K562 (cell line): ENCODE data around the gene GPHN. TPM values are rescaled to one million over a fixed set of nuclear protein-coding genes. Genes with fewer than 3 reads are reported as not detected.
A peak's percentile ranks its signal among the peaks of the same experiment; 100 is the strongest.

ENCODE experiments used
- DNMT1 ChIP-seq: fragments of 450-650 bp; IDR thresholded peaks from 2 replicates; pipeline ENCODE4 v1.6.1; 2016; ENCODE audit warnings: antibody characterized with exemption, mild to moderate bottlenecking
- NFE2 ChIP-seq: IDR thresholded peaks from 2 replicates; pipeline ENCODE4 v1.6.1; 2014; ENCODE audit warnings: antibody characterized with exemption, low read depth
- NR3C1 ChIP-seq: sonication (generic); formaldehyde crosslinking; IDR thresholded peaks from 2 replicates; pipeline ENCODE4 v1.8.1; 2022; ENCODE audit warnings: missing genetic modification reagents
- RBM39 ChIP-seq: fragments of 200-400 bp; formaldehyde crosslinking; optimal IDR thresholded peaks from 2 replicates; pipeline ENCODE3; 2018; ENCODE audit warnings: low read depth, low read length
- ZKSCAN3 ChIP-seq: fragments of 250-450 bp; sonication (Bioruptor Pico); IDR thresholded peaks from 2 replicates; pipeline ENCODE4 v1.4.0; 2020
- polyA plus RNA-seq, 8 experiments: library from polyadenylated mRNA; depleted of rRNA in 4 of 8; stranded (reverse) in 5 of 8; unstranded in 3 of 8; fragments of >200 nt; fragmentation: Nextera tagmentation in 2 of 8; fragmentation: Illumina TruSeq in 1 of 8; extraction: Ambion mirVana in 2 of 8; extraction: Trizol in 1 of 8; gene quantifications; 2 replicates each; pipeline versions ENCODE4 v1.2.1 to v1.2.3, GENCODE V29; 2011 to 2014; ENCODE audit warnings: inconsistent platforms in 1 of 8, missing spikeins in 1 of 8
- total RNA-seq, 7 experiments: library from RNA; depleted of rRNA in 6 of 7; stranded (reverse); fragments of >200 nt in 6 of 7; fragmentation: Illumina TruSeq in 2 of 7; extraction: Trizol in 2 of 7; gene quantifications; 2 replicates each; pipeline versions ENCODE4 v1.2.1 to v1.2.3, GENCODE V29; 2011 to 2021; ENCODE audit warnings: low replicate concordance in 1 of 7
- TF ChIP-seq, protein P1 (sequence below): fragments of 150-350 bp; conservative IDR thresholded peaks from 2 replicates; pipeline ENCODE4 v1.6.1; 2014; ENCODE audit warnings: low read length
- TF ChIP-seq, protein P2 (sequence below): sonication (generic); formaldehyde crosslinking; IDR thresholded peaks from 2 replicates; pipeline ENCODE4 v1.8.0; 2022; ENCODE audit warnings: mild to moderate bottlenecking, missing genetic modification reagents

GPHN gene
- total and polyA plus RNA-seq, 9 of the 15 experiments (the other 6 are each of a cell fraction or from before 2014, with no cell fraction given), result 5.9 to 16.0 (median 11.4) TPM

DNA sequence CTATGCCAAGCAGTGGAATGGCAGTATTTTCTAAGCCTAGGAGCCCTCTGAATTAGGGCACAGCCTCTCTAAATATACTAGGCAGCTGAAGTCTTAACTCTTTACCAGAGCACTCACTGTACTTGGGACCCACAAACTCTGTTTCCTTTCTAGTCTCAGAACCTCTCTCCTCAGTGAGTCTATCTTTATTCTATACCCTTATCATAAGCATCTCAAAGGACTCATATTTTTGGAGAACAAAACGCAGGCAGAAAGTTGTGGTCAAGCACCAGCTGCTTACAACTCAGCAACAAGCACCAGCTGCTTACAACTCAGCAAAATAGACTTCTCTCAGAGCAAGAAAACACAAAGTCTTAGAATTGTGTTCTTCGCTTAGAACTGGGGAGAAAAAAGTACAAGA is 20.8 kb upstream of the GPHN start (continued):
- TF ChIP-seq, protein P1, sequence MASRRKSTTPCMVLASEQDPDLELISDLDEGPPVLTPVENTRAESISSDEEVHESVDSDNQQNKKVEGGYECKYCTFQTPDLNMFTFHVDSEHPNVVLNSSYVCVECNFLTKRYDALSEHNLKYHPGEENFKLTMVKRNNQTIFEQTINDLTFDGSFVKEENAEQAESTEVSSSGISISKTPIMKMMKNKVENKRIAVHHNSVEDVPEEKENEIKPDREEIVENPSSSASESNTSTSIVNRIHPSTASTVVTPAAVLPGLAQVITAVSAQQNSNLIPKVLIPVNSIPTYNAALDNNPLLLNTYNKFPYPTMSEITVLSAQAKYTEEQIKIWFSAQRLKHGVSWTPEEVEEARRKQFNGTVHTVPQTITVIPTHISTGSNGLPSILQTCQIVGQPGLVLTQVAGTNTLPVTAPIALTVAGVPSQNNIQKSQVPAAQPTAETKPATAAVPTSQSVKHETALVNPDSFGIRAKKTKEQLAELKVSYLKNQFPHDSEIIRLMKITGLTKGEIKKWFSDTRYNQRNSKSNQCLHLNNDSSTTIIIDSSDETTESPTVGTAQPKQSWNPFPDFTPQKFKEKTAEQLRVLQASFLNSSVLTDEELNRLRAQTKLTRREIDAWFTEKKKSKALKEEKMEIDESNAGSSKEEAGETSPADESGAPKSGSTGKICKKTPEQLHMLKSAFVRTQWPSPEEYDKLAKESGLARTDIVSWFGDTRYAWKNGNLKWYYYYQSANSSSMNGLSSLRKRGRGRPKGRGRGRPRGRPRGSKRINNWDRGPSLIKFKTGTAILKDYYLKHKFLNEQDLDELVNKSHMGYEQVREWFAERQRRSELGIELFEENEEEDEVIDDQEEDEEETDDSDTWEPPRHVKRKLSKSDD, result no peak
- no peak for TF ChIP-seq RBM39
- no peak for TF ChIP-seq NR3C1 (CRISPR knock-in tag)
- TF ChIP-seq ZKSCAN3 (CRISPR knock-in tag), result no peak
- no peak for TF ChIP-seq DNMT1
- TF ChIP-seq NFE2, result peak; percentile 36; the same call in 1 of the 2 replicates
- TF ChIP-seq, protein P2, sequence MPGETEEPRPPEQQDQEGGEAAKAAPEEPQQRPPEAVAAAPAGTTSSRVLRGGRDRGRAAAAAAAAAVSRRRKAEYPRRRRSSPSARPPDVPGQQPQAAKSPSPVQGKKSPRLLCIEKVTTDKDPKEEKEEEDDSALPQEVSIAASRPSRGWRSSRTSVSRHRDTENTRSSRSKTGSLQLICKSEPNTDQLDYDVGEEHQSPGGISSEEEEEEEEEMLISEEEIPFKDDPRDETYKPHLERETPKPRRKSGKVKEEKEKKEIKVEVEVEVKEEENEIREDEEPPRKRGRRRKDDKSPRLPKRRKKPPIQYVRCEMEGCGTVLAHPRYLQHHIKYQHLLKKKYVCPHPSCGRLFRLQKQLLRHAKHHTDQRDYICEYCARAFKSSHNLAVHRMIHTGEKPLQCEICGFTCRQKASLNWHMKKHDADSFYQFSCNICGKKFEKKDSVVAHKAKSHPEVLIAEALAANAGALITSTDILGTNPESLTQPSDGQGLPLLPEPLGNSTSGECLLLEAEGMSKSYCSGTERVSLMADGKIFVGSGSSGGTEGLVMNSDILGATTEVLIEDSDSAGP (CRISPR knock-in tag), result no peak
- TF ChIP-seq, all 486 proteins: peak for 2
